A375 (cell line): ENCODE data around the gene FNDC8. TPM values are rescaled to one million over a fixed set of nuclear protein-coding genes. Genes with fewer than 3 reads are reported as not detected.

Experiments
- small RNA-seq: library from RNA; depleted of rRNA; stranded (forward); fragments of <200 nt; gene quantifications from one replicate; pipeline ENCODE3, GENCODE V24; 2014
- total RNA-seq: library from RNA; depleted of rRNA; stranded (reverse); fragments of >200 nt; shearing (Covaris generic); gene quantifications from 2 replicates; pipeline ENCODE4 v1.2.3, GENCODE V29; 2014; rRNA removed

FNDC8 gene
- total RNA-seq = not detected in 2 replicates

DNA sequence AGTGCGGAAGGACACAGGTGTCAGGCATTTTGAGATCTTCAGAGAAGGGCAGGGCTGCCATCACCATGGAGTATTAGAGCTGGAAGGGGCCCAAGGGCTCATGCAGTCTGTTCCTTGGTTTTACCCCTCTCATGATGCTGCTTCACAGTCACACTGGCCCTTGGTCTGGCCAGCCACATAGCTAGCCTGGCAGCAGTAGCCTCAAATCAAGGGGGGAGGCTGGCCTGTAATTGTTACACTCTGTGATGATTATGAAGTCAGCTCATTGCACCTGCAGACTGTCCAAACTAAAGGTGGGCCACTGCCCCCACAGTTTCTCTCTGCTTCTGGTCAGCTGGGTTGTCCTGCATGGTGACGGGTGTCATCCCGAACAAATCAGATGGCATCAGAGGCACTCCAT lies at the start of gene FNDC8:
TSS of gene FNDC8 (plus strand) at position 301 of the 400 bp plus-strand sequence. CDS start at position 380, 79 bp downstream.

DNA sequence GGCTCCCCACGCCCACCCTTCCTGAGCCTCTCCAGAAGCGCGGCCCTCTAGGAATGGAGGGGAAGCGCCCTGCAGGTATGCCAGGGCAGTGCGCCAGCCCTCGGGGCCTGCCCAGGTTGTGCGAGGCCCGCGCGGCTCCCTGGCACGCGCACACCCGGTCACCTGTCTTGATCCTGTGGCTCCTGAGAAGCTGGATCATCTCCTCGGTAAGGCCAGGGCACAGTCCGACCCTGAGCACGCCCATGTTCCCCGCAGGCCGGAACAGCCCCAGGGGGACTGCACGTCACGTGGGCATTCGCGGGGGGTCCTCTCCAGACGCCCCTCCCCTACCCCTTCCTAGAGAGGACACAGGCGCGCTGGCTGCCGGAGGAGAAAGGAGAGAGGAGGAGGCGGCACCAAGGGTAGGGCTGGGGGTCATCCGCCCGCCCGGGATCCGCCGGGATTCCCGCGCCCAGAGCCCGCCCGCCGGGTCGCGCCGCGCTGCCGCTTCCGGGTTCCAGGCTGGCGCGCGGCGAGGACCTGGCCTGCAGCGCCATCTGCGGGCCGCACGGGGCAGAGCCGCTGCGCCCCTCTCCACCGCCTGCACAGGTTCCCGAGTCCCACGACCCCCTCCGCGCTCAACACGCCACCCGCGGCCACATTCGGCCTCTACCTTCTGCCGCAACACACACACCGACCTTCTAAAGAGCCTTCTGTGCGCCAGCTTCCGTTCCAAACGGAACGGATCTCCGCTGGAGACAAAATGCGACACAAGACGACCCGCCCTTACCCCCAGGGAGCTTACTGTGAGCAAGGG lies 1.8 kb upstream of the FNDC8 start, which contains the start of gene RAD51D:
TSS of gene RAD51D (minus strand) at position 491 of the 796 bp plus-strand sequence. CDS start at position 244, 247 bp downstream.

DNA sequence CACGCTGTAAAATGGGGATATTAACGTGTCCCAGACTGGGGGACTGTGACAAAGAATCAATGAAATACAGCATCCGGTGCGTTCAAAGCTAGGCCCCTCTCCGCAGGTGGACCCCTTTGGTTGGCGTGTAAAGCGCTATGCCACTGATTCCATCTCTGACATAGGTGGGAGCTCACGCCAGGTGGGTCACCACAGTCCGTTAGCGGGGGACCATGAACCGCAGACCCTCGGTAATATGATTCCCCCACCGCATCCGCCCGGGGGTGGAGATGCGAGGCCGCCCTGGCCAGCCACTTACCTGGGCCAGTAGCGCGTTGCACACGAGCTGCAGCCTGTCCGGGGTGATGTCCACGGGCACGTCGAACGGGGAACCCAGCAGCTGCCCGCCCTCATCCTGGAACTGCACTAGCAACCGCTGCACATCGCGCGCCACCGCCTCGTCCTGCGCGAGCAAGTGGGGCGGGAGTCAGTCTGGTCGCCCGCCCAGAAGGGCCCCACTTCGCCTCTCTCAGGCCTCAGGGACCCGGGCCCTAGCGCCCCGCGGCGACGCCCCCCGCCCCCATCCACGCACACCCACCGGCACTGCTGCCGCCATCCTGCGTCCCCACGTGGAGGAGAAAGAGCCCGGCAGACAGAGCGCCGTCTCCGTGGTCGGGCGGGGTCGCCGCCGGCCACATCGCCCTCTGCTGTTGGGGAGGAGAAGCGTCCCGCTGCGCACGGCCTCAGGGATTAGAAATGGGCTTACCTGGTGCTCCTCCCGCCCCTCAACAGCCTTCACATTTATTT lies 20.5 kb downstream of the FNDC8 start, which contains the start of gene NLE1:
TSS of gene NLE1 (minus strand) at position 623 of the 786 bp plus-strand sequence. CDS start at position 595, 28 bp downstream.

DNA sequence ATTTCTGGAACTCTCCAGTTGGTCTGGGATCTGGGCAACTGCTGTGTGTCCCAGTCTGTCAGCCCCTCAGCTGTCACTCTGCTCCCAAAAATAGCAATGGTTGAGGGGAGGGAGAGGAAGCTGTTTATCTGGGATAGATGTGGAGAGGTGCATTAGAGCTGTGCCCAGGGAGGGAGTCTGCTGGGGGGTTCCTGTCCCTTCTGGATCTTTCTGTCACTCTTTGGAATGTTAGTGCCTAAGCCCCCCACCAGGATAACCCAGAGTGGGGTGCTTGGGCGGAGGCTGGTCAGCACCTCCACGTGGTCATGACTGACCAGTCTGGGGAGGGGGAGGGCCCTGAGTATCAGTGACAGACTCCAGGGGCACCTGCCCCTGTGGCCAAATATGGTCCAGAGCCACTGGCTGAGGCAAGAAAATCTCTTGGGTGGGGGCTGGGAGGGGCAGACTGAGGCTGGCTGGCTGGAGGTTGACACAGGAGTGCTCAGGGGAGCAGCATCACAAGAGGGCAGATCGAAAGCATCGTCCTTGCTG lies 26.0 kb downstream of the FNDC8 start, which contains the start of gene UNC45B:
TSS of gene UNC45B (plus strand) at position 443 of the 531 bp plus-strand sequence. CDS start 447 bp downstream, outside the sequence.

Small RNAs within 50 kb of the gene (small RNA-seq; reads per million reads assigned to genes)
- not detected for gene AC004223.1
- not detected for gene RNU6-840P

Other genes with a start within 250 kb of the FNDC8 start
- 0.15 and 3.0 TPM in 2 replicates for gene CCT6B, start 160.2 kb upstream of the FNDC8 start, total RNA-seq
- gene ZNF830, start 160.1 kb upstream of the FNDC8 start, total RNA-seq = 17.4 and 25.0 TPM in 2 replicates
- 70.5 and 90.9 TPM in 2 replicates for gene LIG3, start 141.1 kb upstream of the FNDC8 start, total RNA-seq
- gene RFFL, start 57.9 kb upstream of the FNDC8 start, total RNA-seq = 30.1 and 33.4 TPM in 2 replicates
- gene RAD51D, start 1.8 kb upstream of the FNDC8 start, total RNA-seq = 9.2 and 11.6 TPM in 2 replicates
- 45.6 and 45.8 TPM in 2 replicates for gene NLE1, start 20.7 kb downstream of the FNDC8 start, total RNA-seq
- gene UNC45B, start 26.2 kb downstream of the FNDC8 start, total RNA-seq = not detected in 2 replicates
- not detected in 2 replicates for gene SLC35G3, start 72.8 kb downstream of the FNDC8 start, total RNA-seq
- gene SLFN5, start 121.5 kb downstream of the FNDC8 start, total RNA-seq = 35.4 and 42.7 TPM in 2 replicates